Measurements from ENCODE around the gene FSCN2. TPM values are rescaled to one million over a fixed set of nuclear protein-coding genes. Genes with fewer than 3 reads are reported as not detected.

Gene FSCN2
- polyA plus RNA-seq, 12 donors = 1.5 to 3.5 (median 2.4) TPM; not detected in 2

- no peak for DNase-seq
These were observed 28.1 kb downstream of the FSCN2 start for GRCh38 chr17:81556175-81556691.

GRCh38 chr17:81556863-81557262, 28.7 kb downstream of the FSCN2 start:
- DNase-seq = no peak

DNA sequence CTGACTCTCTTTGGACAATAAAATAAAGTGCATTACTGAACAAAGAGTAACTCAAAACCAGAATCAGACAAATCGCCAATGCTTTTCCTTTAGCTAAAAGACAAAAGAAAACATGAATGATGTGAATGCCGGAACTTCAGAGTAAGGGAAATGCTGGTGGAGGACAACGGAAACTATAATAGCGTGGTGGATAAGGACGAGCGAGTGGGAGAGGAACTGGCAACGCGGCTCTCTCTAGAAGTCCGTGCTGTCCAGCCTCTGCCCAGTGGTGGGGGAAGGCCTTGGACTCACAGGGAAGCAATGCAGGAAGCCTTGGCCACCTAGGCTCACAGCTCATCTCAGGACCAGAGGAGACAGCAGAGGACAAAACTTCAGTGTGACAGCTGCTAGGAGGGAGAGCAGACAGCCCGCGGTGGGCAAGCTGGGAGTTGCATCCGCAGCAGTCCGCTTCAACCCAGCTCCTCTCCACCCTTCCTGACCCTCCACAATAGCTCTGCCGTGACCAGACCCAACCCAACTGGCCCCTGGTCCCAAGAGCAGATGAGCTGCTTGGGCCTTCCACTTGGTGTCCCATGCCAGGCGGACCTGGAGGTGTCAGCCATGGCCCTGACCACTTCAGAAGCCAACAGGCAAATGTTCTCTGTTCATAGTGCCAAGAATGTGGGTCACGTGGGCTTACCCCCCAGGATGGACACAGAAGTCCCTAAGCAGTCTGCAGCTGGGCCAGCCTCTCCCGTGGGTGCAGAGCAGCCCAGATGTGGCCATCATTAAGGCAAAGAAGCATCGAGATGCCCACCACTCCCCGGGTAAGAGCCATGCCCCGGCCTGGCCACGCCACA, 29.3 kb downstream of the FSCN2 start:
- DNase-seq = no peak

- no peak for DNase-seq
These were observed 29.9 kb downstream of the FSCN2 start for GRCh38 chr17:81558115-81558468.

- no peak for DNase-seq
These were observed 31.0 kb downstream of the FSCN2 start for GRCh38 chr17:81558941-81559806.

- DNase-seq = no peak
These were observed 33.3 kb downstream of the FSCN2 start for GRCh38 chr17:81561494-81561885.

GRCh38 chr17:81563861-81564586, 35.8 kb downstream of the FSCN2 start:
- DNase-seq = no peak

DNA sequence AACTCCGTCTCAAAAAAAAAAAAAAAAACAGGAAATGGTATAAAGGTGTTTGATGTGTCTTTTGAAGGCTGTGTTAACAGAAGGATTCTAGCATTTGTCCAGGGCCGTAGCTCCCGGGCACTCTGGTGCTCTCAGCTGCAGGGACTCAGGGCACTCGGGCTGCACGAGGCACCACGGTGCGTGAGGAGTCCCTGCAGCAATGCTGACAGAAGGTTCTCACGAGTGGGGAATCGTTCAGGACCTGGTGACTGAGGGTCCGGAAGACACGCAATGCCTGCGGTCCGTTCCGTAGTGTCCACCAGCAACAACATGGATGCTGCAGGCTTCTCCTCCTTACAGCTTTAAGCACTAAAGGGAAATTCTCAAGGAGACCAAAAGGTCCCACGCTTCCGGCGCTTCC, 36.6 kb downstream of the FSCN2 start:
- no peak for DNase-seq

DNA sequence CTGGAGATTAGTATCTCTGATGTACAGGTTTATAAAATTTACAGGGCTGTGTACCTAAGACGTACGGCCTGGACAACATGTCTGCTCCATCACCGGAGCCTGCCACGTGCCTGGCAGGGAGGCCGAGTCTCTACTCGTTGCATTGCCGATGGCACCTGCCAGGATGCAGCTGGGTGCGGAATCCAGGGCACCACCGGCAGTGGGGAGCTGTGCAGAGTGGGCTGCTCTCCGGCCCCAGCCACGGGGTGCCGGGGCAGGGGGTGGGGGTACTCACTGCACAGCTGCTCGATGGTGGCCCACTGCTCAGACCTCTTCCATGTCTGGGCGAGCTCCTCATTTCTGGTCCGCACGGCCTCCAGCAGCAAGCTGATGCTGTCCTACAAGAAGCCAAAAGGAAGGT, 37.1 kb downstream of the FSCN2 start:
- no peak for DNase-seq

DNA sequence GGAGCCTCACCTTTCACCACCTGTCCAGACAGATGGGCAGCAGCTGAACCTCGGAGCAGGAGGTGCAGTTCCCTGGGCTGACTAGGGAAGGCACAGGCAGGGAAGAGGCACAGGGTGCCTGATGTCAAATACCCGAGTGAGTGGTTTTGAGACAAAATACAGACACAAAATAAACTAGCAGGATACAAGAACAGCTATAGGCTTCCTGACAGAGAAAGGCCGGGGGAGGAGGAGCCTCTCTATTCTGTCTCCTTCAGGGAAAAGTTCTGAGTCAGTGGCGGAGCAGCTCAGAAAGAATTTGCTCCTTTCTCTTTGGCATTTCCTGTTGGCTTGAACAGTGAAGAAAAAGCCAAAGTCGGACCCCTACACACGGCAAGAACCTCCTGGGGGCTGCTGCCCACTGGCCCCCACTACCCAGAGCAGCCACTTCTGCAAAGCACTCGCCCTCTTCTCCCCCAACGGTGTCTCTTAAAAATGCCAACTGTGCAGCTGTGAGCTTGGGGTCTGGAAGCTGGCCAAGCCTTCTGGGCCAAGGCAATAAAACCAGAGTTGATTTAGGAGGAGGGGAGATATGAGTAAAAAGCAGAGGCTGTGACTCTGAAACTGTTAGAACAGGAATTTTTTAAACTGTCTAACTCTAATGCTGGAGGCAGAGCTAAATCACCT, 38.4 kb downstream of the FSCN2 start:
- DNase-seq = peak; percentile 85

DNA sequence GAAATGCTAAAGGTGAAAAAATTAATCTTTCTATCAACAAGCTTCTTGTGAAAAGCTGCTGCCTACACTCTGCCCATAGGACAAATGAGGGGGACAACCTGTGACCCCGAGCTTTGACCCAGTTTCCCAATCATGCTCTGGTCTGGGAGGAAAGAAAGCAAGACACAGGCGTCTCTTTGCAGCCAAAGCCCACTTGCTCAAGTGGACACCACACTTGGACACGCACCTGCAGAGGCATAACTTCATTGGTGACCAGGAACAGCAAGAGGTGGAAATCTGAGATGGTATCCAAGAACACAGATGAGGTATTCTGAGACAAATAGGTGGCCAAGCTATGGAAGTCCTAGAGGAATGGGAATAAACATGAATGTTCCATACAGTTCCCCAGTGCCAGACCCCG, 39.0 kb downstream of the FSCN2 start:
- DNase-seq = no peak

GRCh38 chr17:81568416-81568815, 40.2 kb downstream of the FSCN2 start:
- no peak for DNase-seq

GRCh38 chr17:81569986-81570514, 41.9 kb downstream of the FSCN2 start:
- no peak for DNase-seq

DNA sequence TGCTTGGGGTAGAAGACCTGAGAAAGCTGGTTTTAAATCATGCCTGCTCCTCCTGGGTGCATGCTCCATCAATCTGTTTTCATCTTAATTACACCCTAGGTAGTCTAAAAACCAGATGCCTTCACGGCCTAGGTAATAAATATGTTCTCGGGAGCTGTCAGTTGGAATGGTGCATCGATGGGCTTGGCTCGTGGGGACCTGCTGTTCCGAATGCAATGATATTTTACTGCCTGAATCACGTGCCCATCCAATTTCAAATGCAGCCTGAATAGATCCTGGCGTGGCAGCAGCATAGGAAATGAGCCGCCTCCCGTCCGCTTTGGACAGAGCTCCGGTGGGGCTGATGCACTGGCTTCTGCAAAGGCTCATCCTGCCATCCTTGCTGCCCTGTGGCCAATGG, 42.8 kb downstream of the FSCN2 start:
- DNase-seq = no peak

DNA sequence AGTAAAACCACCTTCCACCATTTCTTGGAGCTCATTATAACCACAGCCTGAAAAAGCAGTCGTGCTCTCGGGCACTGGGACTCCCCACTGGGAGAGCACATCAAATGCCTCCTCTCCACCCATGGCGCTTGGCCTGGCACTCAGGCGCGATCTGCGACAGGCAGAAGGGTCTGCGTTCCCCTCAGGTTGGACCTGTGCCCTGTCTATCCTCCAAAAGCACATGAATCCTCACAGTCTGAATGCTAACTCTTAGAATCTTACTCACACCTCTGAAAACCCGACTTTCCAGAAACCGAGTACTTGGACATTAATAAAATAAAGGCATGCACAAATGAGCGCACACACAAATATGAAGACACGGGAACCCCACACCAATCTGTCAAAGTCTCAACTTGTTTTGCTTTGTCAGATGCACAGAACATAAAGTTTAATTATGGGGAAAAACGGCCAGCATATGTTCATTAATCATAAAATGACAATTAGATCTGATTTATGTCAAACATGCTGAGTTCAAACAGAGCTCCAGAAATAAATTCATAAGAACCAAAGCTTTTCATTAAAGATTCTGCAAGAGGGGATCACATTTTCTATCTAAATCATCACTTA, 44.5 kb downstream of the FSCN2 start:
- DNase-seq = no peak

DNA sequence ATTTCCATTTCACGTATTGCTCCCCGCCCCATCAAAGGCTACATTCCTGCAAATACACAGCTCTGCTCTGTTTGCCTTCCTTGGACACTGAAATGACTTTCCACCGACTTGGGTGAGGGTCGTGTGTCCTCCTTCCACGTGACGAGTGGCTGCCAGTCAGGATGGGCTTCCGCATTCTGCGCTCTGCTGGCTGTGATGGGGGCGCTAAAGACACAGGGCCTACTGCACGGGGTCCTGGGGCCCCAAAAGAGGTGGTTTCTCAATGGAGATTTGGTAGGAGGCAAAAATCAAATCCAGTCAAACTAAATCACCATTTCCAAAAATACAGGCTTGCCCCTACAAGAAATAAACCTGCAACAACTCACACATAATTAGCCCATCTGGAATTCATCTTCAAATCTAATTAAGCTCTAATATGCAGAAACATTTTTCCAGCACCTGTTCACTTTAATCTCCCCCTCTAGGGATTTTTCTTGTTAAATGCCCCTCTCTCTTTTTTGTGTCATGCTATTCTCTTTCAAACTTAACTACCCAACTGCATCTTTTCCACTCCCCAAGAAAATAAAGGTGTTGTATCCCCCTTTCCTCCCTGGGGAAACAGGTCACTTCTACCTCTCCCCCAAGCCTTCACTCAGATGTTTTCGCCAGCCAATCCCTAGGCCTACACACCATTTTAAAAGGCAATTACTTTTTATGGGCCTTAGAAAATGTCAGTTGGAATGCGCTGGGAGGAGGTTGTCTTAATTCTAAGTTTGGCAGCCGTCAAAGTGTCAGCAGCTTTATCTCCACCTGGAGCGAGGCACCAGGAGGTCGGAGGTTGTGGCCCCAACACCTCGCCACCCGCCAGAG, 45.8 kb downstream of the FSCN2 start:
- no peak for DNase-seq

- no peak for DNase-seq
These were observed 46.4 kb downstream of the FSCN2 start for GRCh38 chr17:81574643-81574956.

- DNase-seq = no peak
These were observed 47.7 kb downstream of the FSCN2 start for GRCh38 chr17:81575836-81576235.

- DNase-seq = no peak
These were observed 48.6 kb downstream of the FSCN2 start for GRCh38 chr17:81576621-81577277.
